HG03039 (cell line): ENCODE measurements around the gene SLC30A4.

ENCODE experiments used
- ATAC-seq: cut with Tn5 transposase; IDR thresholded peaks from one replicate; pipeline ENCODE4 v1.9.1; 2021; ENCODE audit warnings: mild to moderate bottlenecking, moderate library complexity; ENCODE audit not compliant: unreplicated experiment

SLC30A4 gene

GRCh38 chr15:45454814-45455213 lies 67.7 kb downstream of the SLC30A4 start:
- ATAC-seq: peak; percentile 54

- no peak for ATAC-seq
Measured at GRCh38 chr15:45451265-45451664, 71.3 kb downstream of the SLC30A4 start.

- no peak for ATAC-seq
Measured at GRCh38 chr15:45449916-45450867, 72.4 kb downstream of the SLC30A4 start.

- no peak for ATAC-seq
Measured at GRCh38 chr15:45449395-45449794, 73.2 kb downstream of the SLC30A4 start.

GRCh38 chr15:45448066-45448915 lies 74.3 kb downstream of the SLC30A4 start:
- no peak for ATAC-seq

- no peak for ATAC-seq
Measured at GRCh38 chr15:45443645-45444044, 78.9 kb downstream of the SLC30A4 start.

GRCh38 chr15:45442507-45443135 lies 79.9 kb downstream of the SLC30A4 start:
- no peak for ATAC-seq

- ATAC-seq: no peak
Measured at GRCh38 chr15:45441686-45442085, 80.9 kb downstream of the SLC30A4 start.

GRCh38 chr15:45441036-45441435 lies 81.5 kb downstream of the SLC30A4 start:
- no peak for ATAC-seq

GRCh38 chr15:45439521-45440260 lies 82.9 kb downstream of the SLC30A4 start:
- ATAC-seq: no peak

- ATAC-seq: no peak
Measured at GRCh38 chr15:45435124-45435903, 87.2 kb downstream of the SLC30A4 start.

- ATAC-seq: no peak
Measured at GRCh38 chr15:45434078-45434567, 88.4 kb downstream of the SLC30A4 start.

GRCh38 chr15:45431511-45431910 lies 91.0 kb downstream of the SLC30A4 start:
- no peak for ATAC-seq

- peak; percentile 67 for ATAC-seq
Measured at GRCh38 chr15:45429941-45430792, 92.4 kb downstream of the SLC30A4 start.
